ENCODE results near the gene CHST3.

Gene CHST3

DNA sequence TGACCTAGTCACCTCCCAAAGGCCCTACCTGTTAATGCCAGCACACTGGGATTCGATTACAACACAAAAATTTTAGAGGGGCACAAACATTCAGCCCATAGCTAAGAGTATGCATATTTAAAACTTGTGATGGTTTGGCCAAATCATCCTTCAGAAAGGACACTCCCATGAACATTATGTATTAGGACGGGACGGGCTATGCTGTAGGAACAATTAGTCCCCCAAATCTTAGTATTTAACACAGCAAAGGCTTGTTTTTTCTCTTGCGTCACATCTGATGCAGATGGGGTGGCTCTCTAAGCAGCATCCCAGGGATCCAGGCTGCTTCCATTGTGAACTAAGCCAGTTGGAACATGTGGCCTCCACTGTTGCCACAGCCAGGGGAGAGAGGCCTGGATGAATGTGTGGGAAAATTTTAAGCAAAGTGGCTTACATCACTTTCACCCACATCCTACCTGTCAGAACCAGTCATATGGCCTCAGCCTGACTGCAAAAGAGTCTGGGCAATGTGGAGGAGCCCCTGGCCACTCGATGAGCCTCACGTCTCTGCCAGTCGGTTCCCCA is 26.6 kb downstream of the CHST3 start:
- no peak for DNase-seq

DNA sequence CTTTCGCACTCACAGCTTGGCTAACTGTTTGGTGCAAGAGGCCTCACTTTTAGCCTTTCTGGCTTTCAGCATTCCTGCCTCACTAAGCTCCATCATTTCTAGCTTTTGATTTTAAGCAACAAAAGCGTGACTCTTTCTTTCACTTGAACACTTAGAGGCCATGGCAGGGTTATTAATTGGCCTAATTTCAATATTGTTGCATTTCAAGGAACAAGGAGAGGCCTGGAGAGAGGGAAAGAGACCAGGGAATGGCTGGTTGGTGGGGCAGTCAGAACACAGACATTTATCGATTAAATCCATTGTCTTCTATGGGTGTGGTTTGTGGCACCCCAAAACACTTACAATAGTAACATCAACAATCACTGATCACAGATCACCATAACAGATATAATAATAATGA is 31.3 kb downstream of the CHST3 start:
- no peak for DNase-seq

DNA sequence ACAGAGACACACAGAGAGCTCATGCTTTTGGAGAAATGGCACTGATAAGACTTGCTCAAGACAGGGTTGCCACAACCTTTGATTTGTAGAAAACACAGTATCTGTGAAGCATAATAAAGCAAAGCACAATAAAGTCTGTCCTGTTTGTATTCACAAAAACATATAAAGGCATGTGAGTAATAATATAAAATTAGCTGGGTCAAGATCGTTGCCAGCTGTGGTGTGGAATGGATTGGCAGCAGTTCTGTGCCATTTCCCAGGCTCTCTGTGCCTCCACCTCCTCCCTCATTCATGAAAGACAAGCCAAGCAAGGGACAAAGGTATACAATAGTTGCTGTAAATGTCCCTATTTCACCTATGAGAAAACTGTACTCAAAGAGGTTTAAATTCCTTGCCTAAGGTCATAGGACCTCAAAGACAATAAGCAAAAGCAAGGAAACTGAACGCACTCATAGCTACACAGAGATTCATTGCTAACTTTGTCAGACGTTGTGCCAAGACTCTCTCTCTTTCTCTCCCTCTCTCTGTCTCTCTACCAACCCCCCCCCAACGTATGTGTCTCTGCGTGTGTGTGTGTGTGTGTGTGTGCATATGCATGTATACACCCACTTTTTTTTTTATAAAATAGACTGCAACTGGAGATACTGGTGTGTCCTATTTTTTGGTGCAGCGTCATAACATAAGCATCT is 31.8 kb downstream of the CHST3 start:
- no peak for DNase-seq

DNA sequence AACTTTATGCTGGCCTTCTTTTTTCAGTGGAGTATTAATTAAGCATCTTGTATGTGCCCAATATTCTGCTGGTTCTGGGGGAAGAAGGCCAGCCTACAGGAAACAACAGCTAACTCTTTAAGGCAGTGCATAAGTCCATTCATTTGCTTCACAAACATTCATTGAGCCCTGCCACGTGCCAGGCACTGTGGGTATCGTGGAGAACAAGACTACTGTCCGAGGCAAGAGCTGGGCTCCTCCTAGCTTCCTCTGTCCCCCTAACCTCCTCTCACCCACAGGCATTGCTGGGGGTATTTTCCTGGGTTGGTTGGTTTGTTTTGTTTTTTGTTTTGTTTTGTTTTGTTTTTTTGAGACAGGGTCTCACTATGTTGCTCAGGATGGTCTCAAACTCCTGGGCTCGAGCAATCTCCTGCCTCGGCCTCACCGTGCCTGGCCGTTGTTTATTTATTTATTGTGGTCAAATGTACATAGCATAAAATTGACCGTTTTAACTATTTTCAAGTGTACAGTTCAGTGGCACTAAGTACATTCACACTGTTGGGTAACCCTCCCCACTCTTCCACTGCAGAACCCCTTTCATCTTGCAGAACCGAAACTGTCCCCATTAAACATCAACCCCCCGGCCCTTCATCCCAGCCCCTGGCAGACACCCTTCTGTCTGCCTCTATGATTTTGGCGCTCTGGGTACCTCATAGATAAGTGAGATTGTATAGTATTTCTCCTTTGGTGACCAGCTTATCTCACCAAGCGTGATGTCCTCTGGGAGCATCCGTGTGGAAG is 32.6 kb downstream of the CHST3 start:
- no peak for DNase-seq

DNA sequence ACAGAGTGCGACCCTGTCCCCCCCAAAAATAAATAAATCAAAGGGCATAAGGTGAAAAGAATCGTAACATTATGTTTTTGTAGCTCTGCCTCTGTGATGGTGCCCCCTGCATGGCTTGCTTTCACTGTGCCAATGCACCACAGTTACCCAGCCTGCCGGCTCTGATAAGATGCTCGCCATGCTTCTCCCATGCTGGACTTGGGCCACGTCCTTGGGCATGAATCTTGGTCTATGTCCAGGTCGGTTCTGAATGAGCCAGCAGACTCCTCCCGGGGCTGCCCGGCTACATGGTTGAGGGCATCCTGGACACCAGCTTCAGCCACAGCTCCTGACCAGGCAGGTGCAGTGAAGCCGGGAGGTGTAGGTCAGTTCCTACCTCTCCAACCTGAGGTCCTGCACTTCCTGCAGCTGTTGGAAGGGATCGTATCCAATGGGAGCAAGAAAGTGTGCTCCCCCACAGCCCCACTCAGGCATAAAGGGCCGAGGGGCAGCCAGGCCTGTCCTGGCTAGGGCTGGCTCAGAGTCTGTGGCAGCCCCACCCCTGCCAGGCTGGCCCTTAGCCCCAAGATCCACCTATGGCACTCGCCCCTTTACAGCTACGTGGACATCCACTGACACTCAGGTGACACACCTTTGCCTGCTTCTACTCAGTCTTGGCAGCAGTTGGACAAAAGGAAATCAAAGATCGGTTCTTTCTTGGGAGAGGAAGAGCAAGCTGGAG is 34.1 kb downstream of the CHST3 start:
- no peak for DNase-seq

DNA sequence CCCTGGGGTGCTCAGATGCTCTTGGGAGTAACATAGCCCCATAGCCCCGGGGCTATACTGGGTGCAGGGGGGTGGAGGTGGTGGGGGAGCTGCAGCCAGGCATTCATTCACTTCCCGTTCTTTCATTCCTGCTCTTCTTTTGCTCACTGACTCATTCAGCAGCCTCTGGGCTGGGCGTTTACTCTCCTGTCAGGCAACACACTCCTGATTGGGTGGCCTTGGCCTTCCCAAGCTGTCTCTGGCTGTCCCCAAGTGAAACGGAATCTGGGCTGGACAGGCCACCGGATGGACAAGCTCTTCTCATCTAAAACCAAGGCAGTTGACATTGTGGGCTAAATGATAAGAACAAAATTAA is 34.6 kb downstream of the CHST3 start:
- DNase-seq, result no peak

DNA sequence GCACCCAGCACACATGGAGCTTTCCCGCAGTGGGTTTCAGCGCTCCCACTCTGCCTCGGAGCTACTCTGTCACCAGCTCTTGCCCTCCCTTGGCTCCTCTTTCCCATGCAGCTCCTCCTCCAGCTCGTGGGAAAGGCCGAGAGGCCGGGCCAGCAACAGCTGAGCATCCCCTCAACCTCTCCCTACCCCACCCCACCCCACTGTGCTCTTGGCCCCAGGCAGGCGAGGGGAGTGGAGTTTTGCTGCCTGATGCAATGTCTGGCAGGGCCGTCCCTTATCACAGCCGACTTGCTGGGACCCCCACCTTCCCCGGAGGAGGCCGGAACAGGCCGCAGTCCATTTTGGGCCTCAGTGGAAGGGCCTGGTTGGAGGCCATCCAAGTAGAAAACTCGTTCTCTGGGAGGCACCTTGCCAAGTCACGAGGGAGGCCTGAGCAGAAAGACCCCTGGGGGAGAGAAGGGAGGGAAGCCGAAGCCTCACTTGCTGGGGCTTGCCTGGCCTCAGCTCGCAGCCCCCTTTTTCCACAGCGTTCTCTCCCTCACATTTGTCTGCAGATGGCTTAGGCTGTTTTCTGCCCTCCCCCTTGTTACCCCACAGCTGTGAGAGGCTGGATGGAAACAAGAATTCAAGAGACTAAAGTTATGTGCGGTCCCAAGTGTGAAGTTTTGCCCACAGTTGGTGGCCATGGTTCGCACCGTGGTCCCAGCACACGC is 35.3 kb downstream of the CHST3 start:
- DNase-seq, result no peak

DNA sequence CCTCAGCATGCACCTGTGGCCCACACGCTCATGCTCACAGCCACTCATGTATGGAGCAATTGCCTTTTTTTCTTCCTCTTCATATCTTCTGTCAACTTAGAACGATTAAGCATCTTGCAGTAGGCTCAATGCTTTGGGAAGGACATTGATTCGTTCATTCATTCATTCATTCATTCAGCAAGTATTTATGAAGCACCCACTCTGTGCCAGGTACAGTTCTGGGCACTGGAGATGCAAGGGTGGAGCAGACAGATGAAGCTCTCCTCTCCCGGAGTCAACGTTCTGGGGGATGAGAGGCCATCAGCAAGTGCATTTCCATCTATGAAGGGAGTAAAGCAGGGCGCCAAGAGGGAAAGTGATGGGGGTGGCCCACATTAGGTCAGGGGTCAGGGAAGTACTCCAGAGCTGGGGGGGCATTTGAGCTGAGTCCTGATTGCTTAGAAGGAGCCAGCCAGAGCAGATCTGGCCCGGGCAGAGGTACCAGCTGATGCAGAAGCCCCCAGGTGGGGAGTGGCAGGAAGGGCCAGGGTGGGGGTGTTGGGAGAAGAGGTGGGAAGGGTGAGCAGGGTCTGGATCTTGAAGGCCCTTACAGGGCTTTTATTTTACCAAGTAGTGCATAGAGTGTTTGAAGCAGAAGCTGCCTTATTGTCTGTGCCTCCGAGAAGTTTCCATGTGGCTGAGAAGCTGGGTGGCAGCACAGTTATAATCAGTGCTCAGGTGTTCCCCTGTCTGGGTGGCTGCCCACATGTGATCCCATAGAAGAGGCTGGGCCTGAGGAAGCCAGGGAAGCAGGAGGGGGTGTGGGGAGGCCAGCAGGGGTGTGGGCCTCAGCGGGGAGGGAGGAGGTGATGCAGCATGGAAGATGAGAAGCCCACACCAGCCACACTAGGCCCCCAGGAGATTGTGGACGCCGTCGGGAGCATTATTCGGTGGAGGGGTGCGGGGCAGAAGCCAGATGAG is 36.2 kb downstream of the CHST3 start:
- no peak for DNase-seq

DNA sequence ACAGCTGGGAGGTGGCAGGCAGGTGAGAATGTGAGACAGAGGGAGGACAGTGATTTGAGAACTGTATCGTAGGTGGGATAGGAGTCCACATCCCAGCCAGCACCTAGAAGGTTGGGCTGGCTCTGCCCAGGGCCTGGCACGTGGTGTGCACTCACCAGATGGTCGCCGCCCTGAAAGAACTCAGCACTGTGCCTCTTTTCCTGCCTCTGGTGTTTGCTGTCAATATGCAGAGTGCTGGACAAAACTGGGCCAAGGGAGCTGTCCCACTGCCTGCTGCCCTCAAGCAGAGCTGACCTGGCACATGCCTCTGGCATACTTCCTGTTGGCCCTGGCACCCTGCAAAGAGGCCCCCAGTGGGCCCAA is 36.8 kb downstream of the CHST3 start:
- no peak for DNase-seq

DNA sequence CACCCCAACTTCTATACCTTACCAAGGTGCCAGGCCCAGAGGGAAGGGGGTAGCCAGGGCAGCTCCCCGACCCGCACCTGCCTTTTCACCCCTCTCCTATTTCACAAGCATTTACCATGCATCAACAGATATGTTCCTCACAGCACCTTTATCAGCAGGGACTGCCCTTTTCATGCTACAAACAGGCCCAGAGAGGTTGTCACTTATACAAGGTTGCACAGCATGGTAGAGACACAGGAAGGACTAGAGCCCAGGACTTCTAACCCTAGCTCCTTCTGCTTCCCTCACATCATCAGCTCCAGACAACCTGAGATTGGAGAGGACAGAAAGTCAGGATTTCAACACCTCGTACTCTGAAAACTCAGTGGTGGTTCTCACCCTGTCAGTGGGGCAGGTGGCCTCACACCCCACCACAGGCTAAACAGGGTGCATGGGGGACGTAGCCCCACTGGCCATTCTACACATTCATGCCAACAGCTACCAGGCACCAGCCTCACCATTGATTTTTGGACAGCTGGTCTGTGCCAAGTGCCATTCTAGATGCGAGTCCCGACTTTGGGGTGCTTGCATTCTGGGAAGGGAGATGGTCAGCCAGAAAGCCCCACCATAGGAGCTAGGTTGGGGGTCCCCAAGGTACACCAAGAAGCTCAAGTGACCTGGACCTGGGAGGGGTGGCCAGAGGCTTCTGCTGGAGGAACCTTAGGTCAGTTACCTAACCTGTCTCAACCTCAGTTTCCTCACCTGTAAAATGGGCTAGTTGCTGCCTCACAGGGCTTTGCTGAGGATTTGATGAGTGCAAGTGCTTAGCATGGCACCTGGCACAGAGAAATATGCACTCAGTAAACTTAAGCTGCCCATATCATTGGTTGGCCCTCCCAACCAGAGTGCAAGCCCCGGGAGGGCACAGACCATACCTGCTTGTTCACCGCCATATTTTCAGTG is 38.4 kb downstream of the CHST3 start:
- no peak for DNase-seq

DNA sequence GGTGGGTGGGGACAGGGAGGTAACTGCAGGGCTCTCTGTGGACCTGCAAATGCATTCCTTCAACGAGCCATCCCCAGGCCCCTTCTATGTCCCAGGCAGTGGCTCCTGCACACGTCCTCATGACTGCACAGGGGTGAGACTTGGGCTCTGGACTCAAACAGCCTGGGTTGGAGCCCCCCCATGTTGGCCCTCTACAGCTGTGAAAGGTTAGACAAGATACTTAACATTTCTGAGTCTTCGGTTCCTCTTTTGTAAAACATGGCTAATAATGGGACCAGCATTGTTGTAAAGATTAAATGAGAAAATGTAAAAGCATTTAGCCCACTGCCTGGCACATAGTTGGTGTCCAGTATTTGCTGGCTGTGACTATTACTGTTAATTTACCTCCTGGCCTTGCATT is 41.8 kb downstream of the CHST3 start:
- DNase-seq, result no peak

DNA sequence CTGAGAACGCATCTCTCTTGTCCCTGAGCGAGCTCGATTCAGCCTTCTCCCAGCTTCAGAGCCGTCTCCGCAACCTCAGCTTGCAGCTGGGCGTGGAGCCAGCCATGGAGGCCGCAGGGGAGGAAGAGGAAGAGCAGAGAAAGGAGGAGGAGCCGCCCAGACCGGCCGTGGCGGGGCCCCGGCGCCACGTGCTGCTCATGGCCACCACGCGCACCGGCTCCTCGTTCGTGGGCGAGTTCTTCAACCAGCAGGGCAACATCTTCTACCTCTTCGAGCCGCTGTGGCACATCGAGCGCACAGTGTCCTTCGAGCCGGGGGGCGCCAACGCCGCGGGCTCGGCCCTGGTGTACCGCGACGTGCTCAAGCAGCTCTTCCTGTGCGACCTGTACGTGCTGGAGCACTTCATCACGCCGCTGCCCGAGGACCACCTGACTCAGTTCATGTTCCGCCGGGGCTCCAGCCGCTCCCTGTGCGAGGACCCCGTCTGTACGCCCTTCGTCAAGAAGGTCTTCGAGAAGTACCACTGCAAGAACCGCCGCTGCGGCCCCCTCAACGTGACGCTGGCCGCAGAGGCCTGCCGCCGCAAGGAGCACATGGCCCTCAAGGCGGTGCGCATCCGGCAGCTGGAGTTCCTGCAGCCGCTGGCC is 43.2 kb downstream of the CHST3 start:
- DNase-seq, result no peak

DNA sequence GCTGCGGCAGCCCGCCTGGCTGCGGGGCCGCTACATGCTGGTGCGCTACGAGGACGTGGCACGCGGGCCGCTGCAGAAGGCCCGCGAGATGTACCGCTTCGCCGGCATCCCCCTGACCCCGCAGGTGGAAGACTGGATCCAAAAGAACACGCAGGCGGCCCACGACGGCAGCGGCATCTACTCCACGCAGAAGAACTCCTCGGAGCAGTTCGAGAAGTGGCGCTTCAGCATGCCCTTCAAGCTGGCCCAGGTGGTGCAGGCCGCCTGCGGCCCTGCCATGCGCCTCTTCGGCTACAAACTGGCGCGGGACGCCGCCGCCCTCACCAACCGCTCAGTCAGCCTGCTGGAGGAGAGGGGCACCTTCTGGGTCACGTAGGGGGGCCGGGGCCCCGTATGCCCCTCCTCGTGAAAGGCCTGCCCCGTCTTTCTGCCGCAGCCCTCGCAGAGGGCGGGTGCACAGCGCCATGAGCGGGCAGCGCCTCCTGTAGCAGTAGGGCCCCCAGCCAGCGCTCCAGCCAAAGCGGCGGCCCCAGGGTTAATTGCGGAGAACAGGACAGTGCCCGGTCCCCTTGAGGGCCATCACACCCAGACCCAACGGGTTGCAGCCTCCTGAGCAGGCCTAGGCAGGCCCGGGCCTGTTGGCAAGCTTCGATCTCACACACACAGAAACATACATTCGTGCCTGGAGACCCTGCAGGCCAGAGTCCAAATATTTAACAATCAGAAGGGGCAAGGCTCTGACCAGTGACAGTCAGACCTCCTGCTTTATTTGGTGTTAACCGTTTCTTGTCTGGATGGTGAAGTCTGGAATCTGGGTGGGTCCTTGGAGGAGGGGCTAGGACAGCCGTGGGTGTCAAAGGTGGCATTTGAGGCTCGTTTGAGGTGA is 44.1 kb downstream of the CHST3 start:
- DNase-seq, result no peak

DNA sequence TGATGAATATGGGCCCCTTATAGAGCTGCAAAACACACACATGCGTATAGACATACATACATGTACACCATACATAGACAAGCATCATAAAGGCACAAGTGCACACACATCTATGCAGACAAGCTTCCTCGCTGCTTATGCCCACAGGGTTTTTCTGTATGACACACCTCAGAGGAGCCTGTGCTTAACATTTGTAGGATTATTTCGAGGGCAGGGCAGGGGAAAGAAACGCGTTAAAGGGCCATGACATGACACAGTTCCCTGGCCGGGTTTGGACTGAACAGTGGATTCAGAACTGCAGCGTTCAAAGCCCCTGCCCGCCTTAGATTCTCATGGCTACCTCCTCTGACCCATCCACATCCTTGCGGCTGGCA is 44.8 kb downstream of the CHST3 start:
- no peak for DNase-seq

DNA sequence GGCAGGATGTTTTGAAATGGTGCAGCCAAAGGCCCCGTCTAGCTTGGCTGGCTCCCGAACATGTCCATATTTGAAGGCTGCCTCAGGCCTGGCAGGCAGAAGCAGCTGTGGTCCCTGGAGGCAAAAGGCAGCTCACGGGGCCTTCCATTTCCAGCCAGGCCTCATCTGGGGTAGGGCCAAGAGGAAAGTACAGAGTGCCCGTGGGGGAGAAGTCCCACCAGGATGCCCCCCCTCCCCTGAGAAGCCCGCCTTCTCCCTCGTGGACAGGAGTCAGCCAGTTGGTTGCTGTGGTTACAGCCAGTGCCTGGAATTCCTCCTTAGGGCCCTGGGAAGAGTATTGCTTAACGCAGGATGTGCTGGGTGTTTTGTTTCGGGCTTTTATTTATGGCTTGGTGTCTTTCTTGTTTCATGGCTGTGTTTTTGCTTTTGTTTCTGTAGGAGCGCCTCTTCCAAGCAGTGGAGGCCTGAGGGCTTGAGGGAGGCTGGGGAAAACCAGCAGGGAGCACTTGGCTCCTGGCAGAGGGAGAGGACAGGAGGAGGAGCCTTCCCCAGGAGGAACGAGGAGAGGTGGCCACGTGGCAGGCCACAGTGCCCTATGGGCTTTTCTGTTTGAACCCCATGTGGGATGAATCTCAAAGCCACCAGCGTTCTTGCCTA is 45.4 kb downstream of the CHST3 start:
- DNase-seq, result no peak

DNA sequence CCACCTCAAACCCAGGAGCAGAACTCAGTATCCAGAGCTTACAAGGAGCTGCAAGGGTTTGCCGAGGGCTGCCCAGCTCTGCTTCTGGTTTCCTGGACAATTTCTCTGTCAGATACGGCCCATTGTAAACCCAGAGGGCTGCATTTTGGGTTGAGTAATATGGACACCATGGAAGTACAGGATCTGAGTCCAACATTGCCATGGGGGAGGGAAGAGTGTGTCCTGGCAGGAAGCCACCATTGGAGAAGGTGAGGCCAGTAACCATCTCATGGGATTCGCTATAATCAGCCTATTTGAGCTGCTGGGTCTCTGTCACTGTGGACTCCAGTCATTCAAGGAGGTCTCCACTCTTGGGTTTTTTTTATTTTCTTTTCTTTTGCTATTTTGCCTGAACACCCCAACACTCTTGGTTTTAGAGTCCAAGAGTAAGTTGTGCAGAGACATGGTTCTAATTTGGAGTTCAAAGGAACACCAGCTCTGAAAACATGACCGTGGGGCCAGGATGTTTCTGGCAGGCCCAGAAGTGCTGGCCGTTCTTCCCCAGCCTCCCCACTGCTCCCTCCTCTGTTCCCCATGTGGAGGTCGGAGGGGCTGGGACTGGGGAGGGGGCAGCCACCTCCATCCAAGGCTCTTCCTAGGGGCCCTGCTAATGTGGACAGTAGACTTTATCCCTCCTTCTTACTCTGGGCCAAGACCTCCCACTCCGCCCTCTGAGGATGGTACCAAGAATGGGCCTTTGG is 46.2 kb downstream of the CHST3 start:
- DNase-seq, result no peak

DNA sequence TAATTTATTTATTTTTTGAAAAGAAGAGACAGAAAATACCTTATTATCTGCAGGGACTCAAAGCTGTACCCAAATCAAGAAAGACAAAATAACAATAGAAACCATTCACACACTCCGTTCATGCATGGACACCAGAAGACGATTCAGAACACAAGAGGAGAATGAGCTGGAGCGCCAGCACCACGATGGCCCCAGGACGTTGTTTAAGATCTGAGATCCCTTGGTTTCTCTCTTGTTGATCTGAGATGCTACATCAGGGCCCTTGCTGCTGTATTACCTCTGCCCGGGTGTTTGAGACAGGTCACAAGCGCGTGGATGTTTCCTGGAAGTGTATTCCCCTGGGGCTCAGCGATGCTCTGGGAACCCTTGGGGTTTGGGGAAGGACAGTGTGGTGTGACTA is 46.8 kb downstream of the CHST3 start:
- DNase-seq, result no peak

DNA sequence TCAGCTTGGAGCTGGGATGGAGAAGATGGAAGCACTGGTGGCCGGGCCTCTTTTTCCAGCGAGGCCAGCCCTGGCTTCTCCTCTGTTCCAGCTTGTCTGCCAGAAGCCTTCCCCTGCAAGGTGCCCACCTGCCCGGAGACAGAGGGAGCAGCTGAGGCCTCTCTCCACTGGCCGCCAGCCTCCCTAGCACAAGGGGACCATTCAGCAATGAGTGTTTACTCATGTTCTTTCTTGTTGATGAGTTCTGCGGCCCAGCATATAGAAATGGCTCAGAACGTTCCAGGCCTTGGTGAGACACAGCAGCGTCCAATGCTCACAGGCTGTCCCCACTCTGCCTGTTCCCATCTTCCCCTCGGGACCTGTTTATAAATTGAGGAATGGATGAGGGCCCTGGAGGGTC is 47.3 kb downstream of the CHST3 start:
- DNase-seq, result no peak
